ENCODE measurements around the gene ZNF480.
"Not testable (repeated sequence)": the region's sequence is repeated elsewhere in the genome, so short reads cannot be mapped to it uniquely, and the experiment has no call there.

Gene ZNF480

GRCh38 chr19:52296773-52297600 is at the start of gene ZNF480:
TSS of gene ZNF480 (plus strand) at chr19:52297169. CDS start at chr19:52300413, 3,244 bp downstream.
- peak; percentile 34 to 87 (median 65) for DNase-seq

- peak; percentile 15 to 47 (median 27) for DNase-seq
Observed at GRCh38 chr19:52248241-52248640, 48.7 kb upstream of the ZNF480 start.

GRCh38 chr19:52258426-52258825 is 38.5 kb upstream of the ZNF480 start:
- no peak for DNase-seq

- DNase-seq = not testable (repeated sequence)
Observed at GRCh38 chr19:52265556-52265955, 31.4 kb upstream of the ZNF480 start.

- DNase-seq = peak; percentile 91 to 98 (median 94)
Observed at GRCh38 chr19:52269338-52270261, 27.4 kb upstream of the ZNF480 start, which contains the start of gene ZNF766. TSS of gene ZNF766 (plus strand) at chr19:52269587. CDS start at chr19:52269614, 27 bp downstream.

GRCh38 chr19:52270266-52270885 is 26.6 kb upstream of the ZNF480 start:
- DNase-seq = peak in 1 of 4 experiments; percentile 3

GRCh38 chr19:52273301-52273700 is 23.7 kb upstream of the ZNF480 start:
- no peak for DNase-seq

GRCh38 chr19:52274191-52274590 is 22.8 kb upstream of the ZNF480 start:
- DNase-seq = no peak

GRCh38 chr19:52275988-52276387 is 21.0 kb upstream of the ZNF480 start:
- DNase-seq = no peak

GRCh38 chr19:52277471-52277870 is 19.5 kb upstream of the ZNF480 start:
- no peak for DNase-seq

GRCh38 chr19:52286256-52286655 is 10.7 kb upstream of the ZNF480 start:
- DNase-seq = no peak

GRCh38 chr19:52291781-52292180 is 5.2 kb upstream of the ZNF480 start:
- no peak for DNase-seq

- not testable (repeated sequence) for DNase-seq
Observed at GRCh38 chr19:52292946-52293345, 4.0 kb upstream of the ZNF480 start.

GRCh38 chr19:52296400-52296772 is 583 bp upstream of the ZNF480 start:
- no peak for DNase-seq

GRCh38 chr19:52297601-52298364 is 814 bp downstream of the ZNF480 start:
- DNase-seq = no peak

- DNase-seq = no peak
Observed at GRCh38 chr19:52307275-52307674, 10.3 kb downstream of the ZNF480 start.

GRCh38 chr19:52322429-52322828 is 25.5 kb downstream of the ZNF480 start:
- no peak for DNase-seq

- no peak for DNase-seq
Observed at GRCh38 chr19:52331757-52332156, 34.8 kb downstream of the ZNF480 start.

- DNase-seq = no peak
Observed at GRCh38 chr19:52335768-52336116, 38.8 kb downstream of the ZNF480 start.

- DNase-seq = peak; percentile 51 to 82 (median 73)
Observed at GRCh38 chr19:52336117-52336790, 39.3 kb downstream of the ZNF480 start, which contains the start of gene ZNF610. TSS of gene ZNF610 (plus strand) at chr19:52336243. CDS start at chr19:52349173, 12,930 bp downstream.

GRCh38 chr19:52336791-52337381 is 39.9 kb downstream of the ZNF480 start:
- no peak for DNase-seq
